Dendritic cell treated with granulocyte-macrophage colony-stimulating factor and Interleukin-4, amounts not matched to agents 40 ng/mL and 50 ng/mL, for 4 days (primary cell): ENCODE data around the gene EVI5L.

Experiments used
- H3K27ac Mint-ChIP-seq: one replicate; pipeline ENCODE4 v1.8.0; 2022; ENCODE audit warnings: mild to moderate bottlenecking, mixed read lengths
- H3K27me3 Mint-ChIP-seq: one replicate; pipeline ENCODE4 v1.8.0; 2022; ENCODE audit warnings: mild to moderate bottlenecking, mixed read lengths
- H3K36me3 Mint-ChIP-seq: one replicate; pipeline ENCODE4 v1.8.0; 2022; ENCODE audit warnings: low read depth, mixed read lengths
- H3K4me1 Mint-ChIP-seq: one replicate; pipeline ENCODE4 v1.8.0; 2022; ENCODE audit warnings: low read depth, mixed read lengths
- H3K4me3 Mint-ChIP-seq: one replicate; pipeline ENCODE4 v1.8.0; 2022; ENCODE audit warnings: mild to moderate bottlenecking, moderate library complexity, mixed read lengths
- H3K9me3 Mint-ChIP-seq: one replicate; pipeline ENCODE4 v1.8.0; 2022; ENCODE audit warnings: mixed read lengths
- intact Hi-C: fragments of 100-400 bp; cut with micrococcal nuclease; formaldehyde crosslinking; loops from one replicate; pipeline ENCODE4 v1.15.0; 2022

The EVI5L gene

GRCh38 chr19:7914099-7914498 lies 84.1 kb downstream of the EVI5L start:
- Mint-ChIP-seq H3K36me3 (peaks cover 53% of the 10 kb centered on the region), H3K4me1 (peaks cover 39% of the 10 kb centered on the region), H3K27ac (no peak overlapping the region), H3K4me3 (no peak overlapping the region), H3K9me3 (no peaks in the 10 kb centered on the region), H3K27me3 (peaks cover 59% of the 10 kb centered on the region)
- intact Hi-C loops, result no loop called here
